SK-N-SH (cell line): ENCODE data around the gene LPO.

Source experiments
- CTCF ChIP-seq: fragments of 200-600 bp; sonication (generic); IDR thresholded peaks from 2 replicates; pipeline ENCODE4 v1.6.1; 2017; ENCODE audit warnings: antibody characterized with exemption, mild to moderate bottlenecking, moderate library complexity
- ELF1 ChIP-seq: IDR thresholded peaks from 2 replicates; pipeline ENCODE4 v1.4.0; 2012
- MXI1 ChIP-seq: IDR thresholded peaks from 2 replicates; pipeline ENCODE4 v1.6.1; 2012; ENCODE audit warnings: mild to moderate bottlenecking, low read depth, low read length, improper control_type of control experiment
- POLR2AphosphoS5 ChIP-seq: IDR thresholded peaks from 2 replicates; pipeline ENCODE4 v1.6.1; 2012; ENCODE audit warnings: low read depth, low read length

GRCh38 chr17:58308985-58309917, 70.9 kb downstream of the LPO start:
- TF ChIP-seq CTCF = no peak
- TF ChIP-seq POLR2AphosphoS5 = no peak
- no peak for TF ChIP-seq MXI1
- no peak for TF ChIP-seq ELF1
